Testis (tissue), 3 donors: ENCODE measurements around the gene FAM170A. TPM values are rescaled to one million over a fixed set of nuclear protein-coding genes. Genes with fewer than 3 reads are reported as not detected.

Experiments used
- DNase-seq: peaks from one replicate; pipeline ENCODE4 v3.0.0-alpha.2; 2019
- H3K27ac ChIP-seq, 2 donors: fragments of 200-600 bp; sonication (generic); one replicate each; pipeline ENCODE4 v1.5.1; 2019
- H3K27me3 ChIP-seq: fragments of 200-600 bp; sonication (generic); one replicate; pipeline ENCODE4 v1.5.1; 2019
- H3K36me3 ChIP-seq: fragments of 200-600 bp; sonication (generic); one replicate; pipeline ENCODE4 v1.5.1; 2017; ENCODE audit warnings: low read depth; ENCODE audit errors: missing control alignments
- H3K4me1 ChIP-seq: fragments of 200-600 bp; sonication (generic); one replicate; pipeline ENCODE4 v1.5.1; 2019
- H3K4me3 ChIP-seq, 2 donors: fragments of 200-600 bp; sonication (generic); one replicate each; pipeline ENCODE4 v1.5.1; 2017 to 2019
- H3K9me3 ChIP-seq: fragments of 200-600 bp; sonication (generic); one replicate; pipeline ENCODE4 v1.5.1; 2017
- CTCF ChIP-seq, 3 experiments: fragments of 450-650 bp in 2 of 3; fragments of 200-600 bp in 1 of 3; sonication (generic) in 1 of 3; IDR thresholded peaks; one replicate each; pipeline ENCODE4 v1.5.1; 2016 to 2019; ENCODE audit warnings: antibody characterized with exemption in 3 of 3, mild to moderate bottlenecking in 2 of 3, moderate library complexity in 1 of 3
- POLR2A ChIP-seq: fragments of 450-650 bp; IDR thresholded peaks from one replicate; pipeline ENCODE4 v1.6.1; 2017; ENCODE audit warnings: antibody characterized with exemption, mild to moderate bottlenecking, moderate library complexity
- WGBS, 2 donors: methylation state at CpG; one replicate each; pipeline ENCODE4 v1.1.5; 2018; 5-methylcytosine and 5-hydroxymethylcytosine counted together
- intact Hi-C: fragments of 100-400 bp; cut with DNase I; formaldehyde crosslinking; loops from one replicate; pipeline ENCODE4 v1.15.1; 2023; ENCODE audit warnings: low total_unique reads
- polyA plus RNA-seq: library from polyadenylated mRNA; stranded (reverse); fragments of 350-450 nt; fragmentation: Illumina TruSeq; extraction: RNeasy Lipid Tissue Mini Kit (QIAGEN cat#74804); gene quantifications from one replicate; pipeline ENCODE4 v1.2.3, GENCODE V29; 2014; ENCODE audit warnings: low read depth, low replicate concordance; ENCODE audit not compliant: insufficient read depth
- total RNA-seq, 2 donors: library from RNA; depleted of rRNA; stranded (reverse); fragments of >200 nt; gene quantifications; one replicate each; pipeline ENCODE4 v1.2.3, GENCODE V29; 2016

FAM170A gene
- total and polyA plus RNA-seq, 3 donors from 2014 or later = 7.2 to 55.5 (median 11.5) TPM

- no peaks in the 10 kb centered on the region for H3K27me3 ChIP-seq
Measured at GRCh38 chr5:119597728-119598298, 31.5 kb upstream of the FAM170A start.

GRCh38 chr5:119613937-119614336 is 15.4 kb upstream of the FAM170A start:
- no peak for TF ChIP-seq POLR2A
- no peak for TF ChIP-seq CTCF (IDR thresholded peaks at IDR 0.05)
- no peak for DNase-seq
- Histone ChIP-seq H3K9me3 (no peaks in the 10 kb centered on the region), H3K4me1 (no peaks in the 10 kb centered on the region), H3K36me3 (no peaks in the 10 kb centered on the region), H3K4me3 (no peak overlapping the region), H3K27me3 (no peaks in the 10 kb centered on the region), H3K27ac (no peak overlapping the region)
- intact Hi-C loops = no loop called here

More at GRCh38 chr5:119597728-119598298, 31.5 kb upstream of the FAM170A start:
- 80 to 81% methylated on average over 2 of the region's 2 CpGs for WGBS, 2 donors
- Histone ChIP-seq H3K4me3 (no peak overlapping the region), H3K9me3 (no peaks in the 10 kb centered on the region), H3K4me1 (no peaks in the 10 kb centered on the region), H3K27ac (no peak overlapping the region), H3K36me3 (no peaks in the 10 kb centered on the region)
- intact Hi-C loops = no loop called here
- TF ChIP-seq POLR2A (no peak), CTCF (IDR thresholded peaks at IDR 0.05) (no peak)
- no peak for DNase-seq

GRCh38 chr5:119614838-119615237 is 14.5 kb upstream of the FAM170A start:
- intact Hi-C loops = no loop called here
- no peak for DNase-seq
- 54 to 68% methylated on average over 2 of the region's 2 CpGs for WGBS, 2 donors

GRCh38 chr5:119626086-119626485 is 3.3 kb upstream of the FAM170A start:
- TF ChIP-seq POLR2A (no peak), CTCF (IDR thresholded peaks at IDR 0.05) (no peak)
- Histone ChIP-seq H3K4me3 (no peak overlapping the region), H3K9me3 (no peaks in the 10 kb centered on the region), H3K36me3 (no peaks in the 10 kb centered on the region), H3K27ac (no peak overlapping the region), H3K27me3 (no peaks in the 10 kb centered on the region), H3K4me1 (no peaks in the 10 kb centered on the region)
- DNase-seq = no peak
- WGBS, 2 donors = 69 to 84% methylated on average over 2 of the region's 2 CpGs
- intact Hi-C loops = no loop called here

More at GRCh38 chr5:119614838-119615237, 14.5 kb upstream of the FAM170A start:
- Histone ChIP-seq H3K27me3 (no peaks in the 10 kb centered on the region), H3K4me3 (no peak overlapping the region), H3K36me3 (no peaks in the 10 kb centered on the region), H3K4me1 (no peaks in the 10 kb centered on the region), H3K9me3 (no peaks in the 10 kb centered on the region), H3K27ac (no peak overlapping the region)
- no peak for TF ChIP-seq CTCF (IDR thresholded peaks at IDR 0.05)
- TF ChIP-seq POLR2A = no peak

- no peak for DNase-seq
- H3K4me3 ChIP-seq = no peak overlapping the region
- WGBS, 2 donors = 60 to 63% methylated on average over 7 to 9 of the region's 9 CpGs
- intact Hi-C loops = no loop called here
- H3K9me3 ChIP-seq = no peaks in the 10 kb centered on the region
- H3K27me3 ChIP-seq = no peaks in the 10 kb centered on the region
- TF ChIP-seq CTCF (IDR thresholded peaks at IDR 0.05) = no peak
- TF ChIP-seq POLR2A = no peak
- no peaks in the 10 kb centered on the region for H3K36me3 ChIP-seq
- H3K4me1 ChIP-seq = no peaks in the 10 kb centered on the region
- no peak overlapping the region for H3K27ac ChIP-seq
Measured at GRCh38 chr5:119630752-119631440, 1.5 kb downstream of the FAM170A start.
